Measurements from ENCODE around the gene KCNJ3.

The KCNJ3 gene

DNA sequence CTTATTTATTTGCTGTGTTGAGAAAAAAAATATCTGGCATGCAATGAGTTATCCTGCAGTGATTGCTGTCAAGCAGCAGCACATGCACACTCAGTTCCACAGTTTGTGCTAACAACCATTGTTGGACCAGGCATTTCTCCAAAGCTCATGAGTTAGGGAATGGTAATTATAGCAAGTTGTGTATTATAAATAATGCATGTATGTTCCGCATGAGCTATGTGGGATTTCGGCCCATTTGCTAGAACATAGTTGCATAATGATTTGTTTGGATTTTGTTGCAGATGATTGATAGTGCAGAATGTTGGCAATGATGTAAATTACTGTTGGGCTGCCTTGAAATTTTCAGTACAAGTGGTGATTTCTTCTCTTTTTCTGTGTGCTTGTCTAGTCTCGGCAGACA is 10.7 kb downstream of the KCNJ3 start:
- DNase-seq = no peak

DNA sequence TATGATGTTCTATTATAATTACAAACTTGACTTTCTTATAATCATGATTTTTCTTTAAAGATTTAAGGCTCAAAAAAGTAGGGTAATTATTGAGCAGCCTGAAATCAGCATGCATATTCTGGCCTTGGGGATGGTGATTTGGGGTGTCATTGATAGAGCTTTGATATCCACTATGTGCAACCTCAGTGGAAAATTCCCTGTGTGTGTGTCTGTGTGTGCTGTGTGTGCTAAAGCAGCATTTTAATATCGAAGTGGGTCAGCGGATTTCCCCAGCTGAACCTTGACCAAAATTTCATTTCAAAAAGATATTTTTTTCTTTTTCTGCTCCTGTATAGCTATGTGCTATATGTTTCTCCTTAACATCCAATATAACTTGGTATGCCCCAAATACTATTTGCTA is 11.6 kb downstream of the KCNJ3 start:
- no peak for DNase-seq

DNA sequence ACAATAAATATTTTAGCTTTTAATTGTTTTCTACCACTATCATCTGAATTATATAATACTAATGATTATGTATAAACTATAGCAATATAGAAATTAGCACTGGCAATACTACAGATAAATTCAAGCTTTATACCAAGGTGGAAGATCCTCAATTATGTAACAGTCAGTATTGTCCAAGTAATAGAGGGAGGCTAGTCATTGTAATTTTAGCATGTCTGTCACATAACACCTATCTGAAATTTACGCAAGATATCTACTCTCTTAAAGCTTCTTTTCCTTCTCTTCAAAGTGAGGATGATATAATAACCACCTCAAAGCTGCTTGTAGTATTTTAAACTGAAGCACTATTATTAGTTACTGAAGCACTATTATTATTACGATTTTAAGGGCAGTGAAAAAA is 12.2 kb downstream of the KCNJ3 start:
- DNase-seq = no peak

DNA sequence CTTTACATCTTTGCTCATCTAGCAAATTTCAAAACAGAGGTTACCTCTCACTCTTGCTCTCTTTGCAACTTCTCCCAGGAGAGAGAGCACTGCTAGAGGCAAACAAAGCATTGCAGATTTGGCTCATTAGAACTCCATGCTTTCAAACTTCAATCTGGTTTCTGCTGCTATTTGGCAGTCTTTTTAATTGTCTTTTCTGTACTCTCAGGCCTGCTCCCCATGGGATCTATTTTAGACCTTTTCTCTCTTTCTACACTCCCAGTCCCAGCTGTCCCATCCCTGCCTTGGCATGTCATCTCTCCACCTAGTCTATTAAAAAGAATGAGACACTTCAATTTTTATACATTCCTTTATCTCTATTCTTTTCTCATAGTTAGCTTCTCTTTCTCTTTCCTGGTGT is 15.2 kb downstream of the KCNJ3 start:
- DNase-seq = no peak

DNA sequence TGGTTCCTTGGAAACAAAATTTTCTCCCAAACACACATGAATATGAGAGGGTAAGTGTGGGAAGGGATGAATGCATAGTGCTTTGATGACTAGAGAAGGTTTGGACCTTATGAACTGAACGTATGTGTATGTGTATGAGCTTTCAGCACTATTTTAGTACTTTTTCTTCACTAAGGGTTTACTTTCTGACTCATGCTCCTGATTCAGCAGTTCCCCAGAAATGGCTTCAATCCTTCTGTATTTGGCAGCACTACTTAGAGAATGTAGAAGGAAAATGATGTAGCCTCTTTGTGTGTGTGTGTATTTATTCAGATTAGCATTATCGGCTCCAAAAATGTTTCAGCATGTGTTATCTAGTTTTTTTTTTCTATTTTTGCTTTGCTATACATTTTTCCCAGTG is 22.2 kb downstream of the KCNJ3 start:
- DNase-seq = peak; percentile 28

DNA sequence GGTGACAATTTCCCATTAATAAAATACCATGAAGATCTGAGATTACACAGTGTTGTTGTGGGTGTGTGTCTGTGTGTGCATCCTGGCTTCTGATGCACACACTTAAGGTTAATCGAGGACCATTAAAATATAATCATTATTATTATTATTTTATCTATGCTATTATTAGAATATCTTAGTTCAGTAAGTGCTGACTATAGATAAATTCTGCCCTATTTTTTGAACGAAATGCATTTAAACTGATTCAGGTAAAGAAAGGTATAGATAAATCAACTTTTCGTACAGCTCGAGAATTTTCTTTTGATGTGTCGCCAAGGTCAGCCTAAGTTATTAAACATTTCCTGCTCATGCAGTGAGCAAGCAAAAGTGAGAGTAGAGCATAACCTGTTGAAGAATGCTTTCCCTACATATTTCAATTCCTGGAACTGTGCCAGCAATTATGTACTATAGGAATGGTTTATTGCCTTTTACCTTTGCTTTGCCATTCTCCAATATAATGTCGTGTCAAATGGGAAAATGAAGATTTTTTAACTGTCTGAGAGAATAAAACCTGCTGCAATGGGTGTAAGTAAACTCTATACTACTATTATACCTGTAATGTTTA is 25.8 kb downstream of the KCNJ3 start:
- no peak for DNase-seq

DNA sequence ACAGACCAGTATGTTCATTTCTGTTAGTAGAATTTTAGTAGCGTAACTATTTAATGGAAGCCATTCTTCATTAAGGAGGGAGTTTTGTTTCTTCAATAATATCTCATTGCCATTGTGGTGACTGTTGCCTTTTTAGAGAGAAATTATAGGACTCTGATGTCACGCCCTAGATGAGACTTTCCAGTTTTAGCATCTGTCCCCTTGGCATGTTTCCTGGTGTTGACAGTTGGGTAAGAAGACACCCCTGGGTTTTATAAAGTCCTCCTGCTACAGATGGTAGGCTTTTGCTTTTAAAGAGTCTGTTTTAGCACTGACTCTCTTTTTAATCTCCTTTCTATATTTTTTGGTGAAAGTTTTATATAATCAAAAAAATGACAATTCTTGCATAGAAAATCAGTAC is 41.9 kb downstream of the KCNJ3 start:
- DNase-seq = no peak

DNA sequence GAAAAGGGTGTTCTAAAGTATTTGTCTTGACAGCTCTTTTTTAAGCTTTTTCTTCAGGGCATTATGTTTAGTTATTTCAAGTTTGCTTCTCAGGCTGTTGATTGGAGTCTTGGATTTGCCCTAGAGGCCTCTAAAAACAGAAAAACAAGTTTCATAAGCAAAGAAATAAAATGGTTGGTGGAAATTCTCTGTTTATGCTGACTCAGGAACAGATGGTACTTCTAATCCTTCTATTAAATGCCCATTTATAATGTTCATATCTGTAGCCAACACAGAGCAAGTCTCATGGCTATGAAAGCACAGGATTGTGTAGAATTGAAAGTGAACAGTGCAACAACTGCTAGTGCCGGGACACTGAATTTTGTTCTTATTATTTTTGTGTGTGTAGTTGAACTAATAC is 60.4 kb downstream of the KCNJ3 start:
- DNase-seq = no peak

DNA sequence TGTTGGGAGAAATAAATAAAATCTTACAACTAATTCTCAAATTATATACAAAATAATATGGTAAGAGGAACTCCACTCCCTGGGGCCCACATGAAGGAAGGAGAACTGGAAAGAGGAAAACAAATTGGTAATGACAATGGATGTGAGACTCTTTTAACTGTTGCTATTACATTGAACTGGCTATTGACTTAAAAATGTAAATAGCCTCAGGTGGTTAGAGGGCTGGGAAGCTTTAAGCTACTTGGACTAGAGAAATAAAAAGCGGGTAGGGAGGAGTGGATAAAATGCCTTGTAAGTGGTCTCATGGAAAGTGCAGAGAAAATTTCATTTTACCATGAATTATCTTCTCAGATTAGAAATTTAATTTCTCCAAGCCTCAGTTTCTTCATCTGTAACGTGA is 64.1 kb downstream of the KCNJ3 start:
- no peak for DNase-seq

DNA sequence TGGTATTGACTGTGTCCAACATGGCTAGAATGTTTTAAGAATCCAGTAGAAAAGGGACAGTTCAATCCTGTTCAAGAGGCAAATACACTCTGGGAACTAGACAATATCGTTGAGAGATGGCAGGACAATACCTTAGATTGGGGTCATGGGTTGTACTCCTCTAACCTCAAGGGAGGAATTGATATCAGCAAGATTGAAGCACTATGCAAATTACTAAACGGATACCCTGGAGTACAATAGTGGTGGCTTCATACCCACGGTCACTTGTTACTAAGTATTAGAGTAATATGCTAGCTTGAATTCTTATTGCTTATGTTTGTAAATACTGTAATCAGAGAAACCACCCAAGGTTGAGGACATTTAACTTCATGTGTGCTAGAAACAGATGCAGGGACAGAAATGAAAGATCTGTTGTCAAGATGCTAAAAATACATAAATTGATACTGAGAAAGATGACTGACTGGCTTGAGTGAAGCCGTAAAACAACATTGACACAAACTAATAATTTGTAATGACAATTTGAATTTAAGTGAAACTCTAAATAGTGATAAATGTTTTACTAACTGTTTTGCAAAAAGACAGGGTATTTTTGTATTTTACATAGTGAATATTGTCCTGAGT is 73.3 kb downstream of the KCNJ3 start:
- DNase-seq = no peak

DNA sequence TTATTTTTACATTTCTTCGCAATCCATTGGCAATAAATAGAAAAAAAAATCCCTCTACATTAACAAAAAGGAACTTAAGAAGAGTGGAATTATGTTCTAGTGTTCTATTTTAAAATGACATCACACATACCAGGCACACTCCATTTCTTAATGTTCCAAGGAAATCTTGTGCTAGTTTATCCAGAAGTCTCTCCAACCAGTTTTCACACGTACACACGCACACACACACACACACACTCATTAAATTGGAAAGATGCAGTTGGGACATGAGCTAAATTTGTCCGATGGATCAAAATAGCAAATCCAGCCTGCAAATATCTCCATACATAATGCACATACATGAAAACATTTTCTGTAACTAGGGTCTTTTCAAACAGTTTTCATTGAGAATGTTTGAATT is 78.3 kb downstream of the KCNJ3 start:
- DNase-seq = no peak

DNA sequence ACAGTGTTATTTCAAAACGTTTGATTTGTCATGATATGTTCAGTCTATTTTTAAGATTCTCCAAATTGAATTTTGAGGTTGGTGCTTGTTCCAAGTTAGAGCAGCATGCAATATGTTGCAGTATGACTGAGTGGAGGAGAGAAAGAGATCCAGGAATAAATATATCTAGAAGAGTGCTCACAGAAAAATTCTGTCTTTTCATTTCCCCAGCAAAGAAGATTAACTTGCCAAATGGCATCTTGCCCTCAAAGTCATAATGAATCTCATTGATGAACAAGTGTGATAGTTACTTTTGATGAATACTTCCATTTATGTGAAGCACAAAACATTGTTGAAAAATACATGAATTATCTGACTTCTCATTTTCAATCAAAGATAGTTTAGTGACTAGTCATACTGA is 95.9 kb downstream of the KCNJ3 start:
- DNase-seq = no peak

DNA sequence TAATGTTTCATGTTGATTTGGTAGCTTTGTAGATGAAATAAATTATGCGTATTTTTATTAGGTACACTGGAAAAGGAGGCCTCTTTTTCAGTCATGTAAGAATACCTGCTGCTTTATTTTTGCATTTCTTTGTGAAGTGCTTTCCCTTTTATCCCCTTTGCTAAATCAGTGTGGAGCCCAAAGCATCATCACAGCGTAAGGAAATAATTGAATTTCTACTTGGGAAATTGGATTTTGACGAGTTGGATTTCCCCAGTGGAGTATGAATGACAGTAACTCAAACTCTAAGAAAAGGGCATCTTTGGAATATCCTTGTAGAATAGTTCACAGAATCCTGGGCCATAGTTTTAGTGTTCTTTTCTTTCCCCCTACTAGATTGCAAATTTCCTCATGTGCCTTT is 97.2 kb downstream of the KCNJ3 start:
- DNase-seq = no peak

DNA sequence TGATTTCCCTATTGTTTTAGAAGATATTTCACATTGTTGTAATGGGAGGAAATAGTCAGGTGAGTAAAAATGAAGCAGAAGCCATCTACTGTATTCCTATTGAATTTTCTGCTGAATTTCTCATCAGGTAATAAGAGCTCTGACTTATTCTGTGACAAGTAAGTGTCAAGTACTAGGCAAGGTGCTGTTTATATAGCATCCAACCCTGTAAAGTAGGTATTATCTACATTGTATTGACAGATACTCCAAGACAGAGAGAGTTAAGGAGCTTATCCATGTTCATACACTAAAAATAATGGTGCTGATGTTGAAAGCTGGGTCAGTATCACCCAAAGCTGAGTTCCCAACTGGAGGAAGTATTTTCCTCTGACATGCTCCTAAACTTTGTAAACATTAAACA is 106.0 kb downstream of the KCNJ3 start:
- DNase-seq = no peak

DNA sequence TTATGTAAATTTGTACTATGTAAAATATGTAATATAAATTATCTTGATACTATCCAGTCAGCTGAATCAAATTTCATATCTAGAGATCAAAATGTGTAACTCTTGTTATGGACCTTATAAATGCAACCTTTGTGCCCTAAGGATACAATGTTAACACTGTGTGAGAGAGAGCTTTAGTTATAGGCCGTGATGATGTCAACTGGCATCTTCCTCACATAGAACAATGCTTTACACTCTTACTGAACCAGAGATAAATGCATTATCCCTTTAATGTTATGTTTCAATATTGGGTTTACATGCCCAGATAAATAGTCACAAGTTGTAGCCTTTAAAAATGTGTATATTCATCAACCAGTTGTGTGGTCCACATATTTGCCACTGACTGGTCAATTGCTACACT is 115.1 kb downstream of the KCNJ3 start:
- DNase-seq = no peak

DNA sequence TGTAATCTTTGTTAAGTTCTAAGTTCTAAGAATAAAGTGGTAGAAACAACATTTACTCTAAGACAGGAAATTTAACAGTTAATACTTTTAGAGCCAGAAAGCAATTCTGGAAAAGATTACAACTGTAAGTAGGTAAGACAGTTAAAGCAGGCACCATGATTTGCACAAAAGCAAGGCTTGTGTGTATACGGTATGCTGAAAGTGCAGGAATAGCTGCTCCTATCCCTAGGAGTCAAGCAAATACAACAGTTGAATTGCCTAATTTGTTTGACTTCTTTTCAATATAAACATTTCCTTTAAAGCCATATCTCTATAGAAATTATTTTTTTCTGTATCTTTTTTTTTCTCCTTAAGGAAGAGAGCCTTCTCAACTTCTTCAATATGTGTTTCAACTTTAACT is 116.4 kb downstream of the KCNJ3 start:
- no peak for DNase-seq

DNA sequence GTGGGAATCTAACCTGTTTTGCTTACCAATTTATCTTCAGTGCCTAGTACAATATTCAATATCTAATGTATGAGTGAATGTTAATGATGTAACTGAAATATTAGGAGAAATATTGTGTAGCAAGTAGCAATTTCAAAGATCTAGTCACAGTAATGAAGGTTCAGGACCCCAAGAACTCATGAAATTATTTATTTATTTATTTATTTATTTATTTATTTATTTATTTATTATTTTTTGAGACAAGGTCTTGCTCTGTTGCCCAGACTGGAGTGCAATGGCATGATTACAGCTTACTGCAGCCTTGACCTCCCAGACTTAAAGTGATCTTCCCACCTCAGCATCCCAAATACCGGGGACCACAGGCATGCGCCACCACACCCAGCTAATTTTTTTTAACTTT is 126.9 kb downstream of the KCNJ3 start:
- no peak for DNase-seq

DNA sequence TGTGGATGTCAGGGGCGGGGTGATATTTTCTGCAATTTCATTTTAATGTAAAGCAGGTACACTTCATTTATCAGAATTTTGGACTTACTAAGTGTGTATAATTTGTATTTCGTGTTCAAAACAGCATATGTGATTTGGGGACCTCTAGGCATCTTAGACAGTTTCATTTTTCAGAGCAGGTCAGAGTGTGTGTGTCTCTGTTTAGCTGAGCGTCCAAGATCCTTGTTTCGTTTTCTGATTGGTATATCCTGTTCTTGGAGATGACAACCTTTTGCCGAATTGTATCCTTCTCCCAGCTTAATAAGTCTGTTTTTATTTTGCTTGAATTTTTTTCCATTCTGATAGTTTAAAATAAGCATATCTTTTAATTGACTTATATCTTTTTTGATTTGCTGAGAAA is 128.3 kb downstream of the KCNJ3 start:
- no peak for DNase-seq

DNA sequence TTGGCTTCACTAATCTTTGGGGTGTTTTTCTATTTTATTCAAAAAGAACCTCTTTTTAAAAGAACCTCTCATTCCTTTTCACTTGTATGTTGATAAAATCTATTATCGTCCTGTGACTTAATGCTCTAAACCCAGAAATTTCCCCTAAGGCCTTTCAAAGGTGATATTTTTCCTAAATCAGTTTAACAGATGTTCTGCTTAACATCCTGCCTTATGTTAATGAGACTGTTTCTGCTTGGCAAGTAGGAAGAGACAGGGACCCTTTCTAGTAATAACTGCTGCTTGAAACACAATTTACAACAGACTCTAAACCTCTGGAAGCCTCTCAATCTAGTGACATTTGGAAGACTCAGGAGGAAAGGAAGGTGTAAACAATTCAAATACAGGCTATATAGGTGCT is 128.8 kb downstream of the KCNJ3 start:
- DNase-seq = no peak

DNA sequence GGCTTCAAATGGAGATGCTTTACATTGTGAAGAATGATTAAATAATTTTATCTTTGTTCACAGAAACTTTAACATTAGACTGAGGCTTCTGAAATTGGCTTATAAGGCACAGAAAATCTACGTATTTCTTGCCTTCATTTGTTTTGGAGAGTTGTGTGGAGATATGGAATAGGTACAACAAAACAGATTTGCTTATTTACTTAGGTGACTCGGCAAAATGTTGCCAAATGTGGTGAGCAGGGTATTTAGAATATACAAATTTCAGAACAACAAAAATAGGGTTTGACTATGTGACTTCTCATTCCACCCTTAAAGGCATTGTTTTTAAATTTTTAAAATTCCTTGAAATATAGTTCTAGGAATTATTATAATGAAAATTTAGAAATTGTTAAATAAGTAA is 134.2 kb downstream of the KCNJ3 start:
- DNase-seq = no peak

DNA sequence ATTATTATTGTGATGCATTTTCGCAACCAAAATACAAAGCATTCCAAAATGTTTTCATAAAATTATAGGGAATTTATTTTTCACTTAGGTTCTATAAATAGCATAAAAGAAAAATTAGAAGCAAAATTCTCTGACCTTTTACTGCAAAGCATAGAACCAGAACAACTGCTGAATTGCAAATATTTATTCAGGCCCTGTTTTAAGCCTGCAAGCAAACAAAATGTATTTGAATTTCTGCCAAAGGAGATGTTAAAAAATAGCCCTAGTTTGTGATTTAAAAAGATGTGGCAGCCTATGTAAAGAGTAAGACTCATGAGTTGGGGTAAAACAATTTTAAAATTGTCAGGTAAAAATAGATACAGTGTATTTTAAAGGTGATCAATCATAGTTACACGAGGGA is 138.1 kb downstream of the KCNJ3 start:
- DNase-seq = no peak

DNA sequence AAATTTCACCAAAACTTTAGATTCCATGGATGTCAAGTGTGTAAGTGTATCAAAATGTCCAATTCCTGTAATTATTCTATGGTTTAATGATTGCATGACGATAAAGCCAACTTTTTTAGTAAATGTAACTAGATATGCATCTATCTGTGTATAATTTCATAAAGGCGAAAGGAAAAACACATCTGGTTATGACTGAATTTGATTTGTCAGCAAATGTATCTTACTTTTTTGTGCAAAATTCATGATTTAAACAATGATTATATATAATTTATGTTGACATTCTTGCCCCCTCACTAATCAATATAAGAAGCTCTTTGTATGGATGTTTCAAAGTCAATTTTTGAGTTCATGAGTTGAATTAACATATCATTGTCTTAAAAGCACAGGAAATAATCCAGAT is 138.5 kb downstream of the KCNJ3 start:
- no peak for DNase-seq

DNA sequence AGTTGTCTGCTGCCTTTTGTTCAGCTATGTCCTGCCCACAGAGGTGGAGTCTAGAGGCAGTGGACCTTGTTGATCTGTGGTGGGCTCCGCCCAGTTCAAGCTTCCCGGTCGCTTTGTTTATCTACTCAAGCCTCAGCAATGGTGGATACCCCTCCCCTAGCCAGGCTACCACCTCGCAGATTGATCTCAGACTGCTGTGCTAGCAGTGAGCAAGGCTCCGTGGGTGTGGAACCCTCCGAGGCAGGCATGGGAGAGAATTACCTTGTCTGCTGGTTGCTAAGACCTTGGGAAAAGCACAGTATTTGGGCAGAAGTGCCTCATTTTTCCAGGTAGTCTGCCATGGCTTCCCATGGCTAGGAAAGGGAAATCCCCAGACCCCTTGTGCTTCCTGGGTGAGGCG is 146.0 kb downstream of the KCNJ3 start:
- DNase-seq = no peak

DNA sequence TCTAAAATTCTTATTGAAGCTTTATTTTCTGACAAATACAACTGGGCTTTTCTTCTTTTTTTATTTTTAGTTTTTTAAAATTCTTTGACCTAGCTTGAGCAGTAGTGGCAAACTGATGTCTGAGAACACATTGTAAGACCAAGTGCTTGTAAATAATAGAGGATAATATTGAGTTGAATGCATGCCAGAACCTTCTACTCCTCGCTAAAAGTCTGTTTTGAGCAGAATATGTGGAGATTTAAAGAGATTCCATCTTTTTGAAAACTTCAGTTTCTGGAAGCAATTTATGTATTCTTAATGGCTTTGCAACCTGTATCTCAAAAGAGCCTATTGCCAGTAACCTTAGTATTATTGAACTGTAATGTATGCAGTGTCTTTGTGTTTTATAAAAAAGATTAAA is 148.3 kb downstream of the KCNJ3 start:
- DNase-seq = no peak

DNA sequence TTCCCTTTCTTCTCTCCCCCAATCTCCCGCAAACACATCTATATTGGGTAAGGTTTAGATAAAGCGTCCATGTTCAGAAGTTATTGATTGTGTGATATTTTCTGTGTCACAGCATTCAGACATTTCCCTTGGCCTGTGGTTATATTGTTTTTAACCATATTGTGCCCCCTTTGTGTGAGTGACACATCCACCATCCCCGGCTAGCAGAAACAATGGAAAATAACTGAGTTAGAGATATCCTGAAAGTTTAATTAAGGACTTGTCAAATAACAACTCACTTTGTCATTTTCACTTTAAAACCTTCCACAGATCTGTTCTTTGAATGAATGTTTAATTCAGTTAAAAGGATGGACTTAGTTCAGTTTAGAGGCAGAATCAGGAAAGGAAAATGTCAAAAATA is 151.0 kb downstream of the KCNJ3 start:
- DNase-seq = no peak

DNA sequence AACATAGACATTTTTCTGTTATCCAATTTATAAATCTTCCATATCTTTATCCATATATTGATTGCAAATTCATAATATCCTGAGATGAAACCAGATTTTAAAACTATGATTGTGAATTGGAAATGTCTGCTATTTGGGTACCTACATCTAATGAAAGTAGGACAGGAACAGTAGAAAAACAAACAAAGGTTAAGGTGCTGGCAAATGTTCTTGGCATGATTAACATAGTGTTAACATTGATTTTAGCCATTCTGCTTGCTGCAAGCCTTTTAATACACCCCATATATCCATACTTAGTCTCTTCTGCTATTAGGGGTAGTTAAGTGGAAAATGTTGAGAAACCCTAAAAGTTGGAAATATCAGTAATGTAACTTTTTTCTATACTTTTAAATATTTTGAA is 152.0 kb downstream of the KCNJ3 start:
- DNase-seq = no peak
